Spinal cord (tissue), 10 donors: ENCODE results near the gene NPHP4. TPM values are rescaled to one million over a fixed set of nuclear protein-coding genes. Genes with fewer than 3 reads are reported as not detected.
A peak's percentile ranks its signal among the peaks of the same experiment; 100 is the strongest.

Source experiments
- DNase-seq, 6 donors: peaks; one replicate each; pipeline versions ENCODE4 v3.0.0 to v3.0.0-alpha.2; 2013 to 2015; ENCODE audit warnings: low spot score in 6 of 6, low read depth in 4 of 6
- H3K27ac ChIP-seq: one replicate; pipeline ENCODE4 v1.5.1; 2013; ENCODE audit warnings: low read depth, low read length, control low read depth
- H3K27me3 ChIP-seq: one replicate; pipeline ENCODE4 v1.6.1; 2013; ENCODE audit warnings: low read length; ENCODE audit not compliant: control insufficient read depth, insufficient read depth
- H3K36me3 ChIP-seq: one replicate; pipeline ENCODE4 v1.6.1; 2013; ENCODE audit warnings: low read length; ENCODE audit not compliant: control insufficient read depth, insufficient read depth
- H3K4me1 ChIP-seq: one replicate; pipeline ENCODE4 v1.6.1; 2013; ENCODE audit warnings: low read length; ENCODE audit not compliant: control insufficient read depth, insufficient read depth
- H3K4me3 ChIP-seq: one replicate; pipeline ENCODE4 v1.5.1; 2013; ENCODE audit warnings: low read depth, low read length, control low read depth
- H3K9me3 ChIP-seq: one replicate; pipeline ENCODE4 v1.6.1; 2013; ENCODE audit warnings: low read length; ENCODE audit not compliant: control insufficient read depth, insufficient read depth
- WGBS: methylation state at CpG from one replicate; pipeline ENCODE4 v1.1.5; 2013; ENCODE audit warnings: missing lambda C conversion rate; ENCODE audit not compliant: insufficient coverage; 5-methylcytosine and 5-hydroxymethylcytosine counted together
- polyA plus RNA-seq, 2 donors: library from polyadenylated mRNA; unstranded; fragments of 120-200 nt; gene quantifications; one replicate each; pipeline ENCODE4 v1.2.1, GENCODE V29; 2013; ENCODE audit not compliant: insufficient read length in 2 of 2
- total RNA-seq, 2 donors: library from RNA; depleted of rRNA in 1 of 2; stranded (reverse); fragments of 120-200 nt in 1 of 2; fragments of >200 nt in 1 of 2; gene quantifications; one replicate each; pipeline versions ENCODE4 v1.2.3 to v1.2.4, GENCODE V29; 2013 to 2014
- donor health status: healthy.

NPHP4 gene
- total and polyA plus RNA-seq, 4 donors, result 8.0 to 19.2 (median 13.3) TPM

GRCh38 chr1:5826601-5827000 is 165.6 kb downstream of the NPHP4 start:
- WGBS, result 39% methylated on average over 13 of the region's 13 CpGs
- no peak overlapping the region for H3K27ac ChIP-seq
- H3K4me1 ChIP-seq, result peaks cover 17% of the 10 kb centered on the region
- no peaks in the 10 kb centered on the region for H3K36me3 ChIP-seq
- no peak for DNase-seq
- H3K9me3 ChIP-seq, result no peaks in the 10 kb centered on the region
- H3K4me3 ChIP-seq, result no peak overlapping the region
- H3K27me3 ChIP-seq, result no peaks in the 10 kb centered on the region

- no peaks in the 10 kb centered on the region for H3K27me3 ChIP-seq
- 95% methylated on average over 15 of the region's 16 CpGs for WGBS
- no peak overlapping the region for H3K27ac ChIP-seq
- no peaks in the 10 kb centered on the region for H3K9me3 ChIP-seq
- peaks cover 4% of the 10 kb centered on the region for H3K4me1 ChIP-seq
- H3K4me3 ChIP-seq, result no peak overlapping the region
- DNase-seq, result no peak
- H3K36me3 ChIP-seq, result no peaks in the 10 kb centered on the region
Observed at GRCh38 chr1:5822726-5823125, 169.5 kb downstream of the NPHP4 start.

GRCh38 chr1:5822266-5822665 is 170.0 kb downstream of the NPHP4 start:
- no peak for DNase-seq
- Histone ChIP-seq H3K9me3 (no peaks in the 10 kb centered on the region), H3K4me1 (peaks cover 4% of the 10 kb centered on the region), H3K4me3 (no peak overlapping the region), H3K36me3 (no peaks in the 10 kb centered on the region), H3K27me3 (no peaks in the 10 kb centered on the region), H3K27ac (no peak overlapping the region)
- WGBS, result 80% methylated on average over 5 of the region's 5 CpGs

GRCh38 chr1:5821540-5822176 is 170.6 kb downstream of the NPHP4 start:
- H3K36me3 ChIP-seq, result no peaks in the 10 kb centered on the region
- no peak overlapping the region for H3K4me3 ChIP-seq
- H3K4me1 ChIP-seq, result peaks cover 4% of the 10 kb centered on the region
- no peaks in the 10 kb centered on the region for H3K27me3 ChIP-seq
- WGBS, result 68% methylated on average over 11 of the region's 12 CpGs
- H3K27ac ChIP-seq, result no peak overlapping the region
- peak in 1 of 6 donors; percentile 51 for DNase-seq
- H3K9me3 ChIP-seq, result no peaks in the 10 kb centered on the region

- DNase-seq, result no peak
- WGBS, result 91% methylated on average over 10 of the region's 10 CpGs
- Histone ChIP-seq H3K27ac (no peak overlapping the region), H3K27me3 (no peaks in the 10 kb centered on the region), H3K36me3 (no peaks in the 10 kb centered on the region), H3K4me1 (no peaks in the 10 kb centered on the region), H3K9me3 (no peaks in the 10 kb centered on the region), H3K4me3 (no peak overlapping the region)
Observed at GRCh38 chr1:5820026-5820421, 172.2 kb downstream of the NPHP4 start.

GRCh38 chr1:5819391-5820025 is 172.7 kb downstream of the NPHP4 start:
- Histone ChIP-seq H3K4me1 (no peaks in the 10 kb centered on the region), H3K36me3 (no peaks in the 10 kb centered on the region), H3K4me3 (no peak overlapping the region), H3K27me3 (no peaks in the 10 kb centered on the region), H3K9me3 (no peaks in the 10 kb centered on the region), H3K27ac (no peak overlapping the region)
- WGBS, result 85% methylated on average over 9 of the region's 9 CpGs
- DNase-seq, result no peak

- Histone ChIP-seq H3K27ac (no peak overlapping the region), H3K4me1 (no peaks in the 10 kb centered on the region), H3K4me3 (no peak overlapping the region), H3K36me3 (no peaks in the 10 kb centered on the region), H3K9me3 (no peaks in the 10 kb centered on the region), H3K27me3 (no peaks in the 10 kb centered on the region)
- DNase-seq, result no peak
- WGBS, result 65% methylated on average over 12 of the region's 14 CpGs
Observed at GRCh38 chr1:5818755-5819154, 173.5 kb downstream of the NPHP4 start.

- DNase-seq, result no peak
- H3K27me3 ChIP-seq, result no peaks in the 10 kb centered on the region
- no peak overlapping the region for H3K27ac ChIP-seq
- H3K36me3 ChIP-seq, result no peaks in the 10 kb centered on the region
- H3K4me1 ChIP-seq, result peaks cover 7% of the 10 kb centered on the region
- no peaks in the 10 kb centered on the region for H3K9me3 ChIP-seq
- WGBS, result no CpG with 5 or more reads among the region's 4 CpGs
- H3K4me3 ChIP-seq, result no peak overlapping the region
Observed at GRCh38 chr1:5815716-5816115, 176.5 kb downstream of the NPHP4 start.

GRCh38 chr1:5815211-5815610 is 177.0 kb downstream of the NPHP4 start:
- H3K36me3 ChIP-seq, result no peaks in the 10 kb centered on the region
- H3K27ac ChIP-seq, result no peak overlapping the region
- no peaks in the 10 kb centered on the region for H3K27me3 ChIP-seq
- WGBS, result 31% methylated on average over 1 of the region's 2 CpGs
- no peaks in the 10 kb centered on the region for H3K9me3 ChIP-seq
- peaks cover 7% of the 10 kb centered on the region for H3K4me1 ChIP-seq
- H3K4me3 ChIP-seq, result no peak overlapping the region
- peak in 1 of 6 donors; percentile 14 for DNase-seq

- Histone ChIP-seq H3K27me3 (no peaks in the 10 kb centered on the region), H3K9me3 (no peaks in the 10 kb centered on the region), H3K27ac (no peak overlapping the region), H3K4me1 (peaks cover 7% of the 10 kb centered on the region), H3K4me3 (no peak overlapping the region), H3K36me3 (no peaks in the 10 kb centered on the region)
- 64% methylated on average over 14 of the region's 25 CpGs for WGBS
- DNase-seq, result no peak
Observed at GRCh38 chr1:5814046-5814619, 178.1 kb downstream of the NPHP4 start.
